ENCODE data around the gene ATP5F1A.

GRCh38 chr18:46048641-46049040, 49.5 kb downstream of the ATP5F1A start:
- TF ChIP-seq CTCF (IDR thresholded peaks at IDR 0.05; ENCODE audit: low read depth, low read length) (no peak), EZH2phosphoT487 (IDR thresholded peaks at IDR 0.05; ENCODE audit: low read depth) (no peak)
